Measurements from ENCODE around the gene SFXN5. TPM values are rescaled to one million over a fixed set of nuclear protein-coding genes. Genes with fewer than 3 reads are reported as not detected.
A peak's percentile ranks its signal among the peaks of the same experiment; 100 is the strongest.

SFXN5 gene
- total RNA-seq, 6 experiments from 2014 or later = 33.1 to 73.4 (median 56.6) TPM

DNA sequence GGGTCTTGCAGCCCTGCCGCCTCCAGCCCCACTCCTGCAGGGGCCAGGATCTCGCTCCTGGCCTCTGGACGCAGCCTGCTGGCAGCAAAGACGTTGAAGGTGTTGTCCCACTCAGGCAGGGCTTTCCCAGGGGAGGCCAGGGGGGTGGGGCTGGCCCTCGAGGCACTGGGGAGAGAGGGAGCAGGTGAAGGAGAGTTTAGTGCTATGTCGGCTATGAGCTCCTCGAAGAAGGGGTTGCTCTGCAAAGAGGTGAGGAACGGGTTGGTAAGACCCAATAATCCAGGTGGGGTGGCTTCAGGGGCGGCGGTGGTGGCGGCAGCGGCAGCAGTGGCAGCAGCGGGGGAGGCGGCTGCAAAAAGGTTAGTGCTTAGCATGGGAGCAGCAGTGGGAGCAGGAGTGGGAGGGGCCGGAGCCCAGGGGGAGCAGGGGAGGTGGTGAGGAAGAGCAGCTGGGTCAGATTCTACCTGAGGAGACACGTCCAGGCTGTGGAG is 9.7 kb upstream of the SFXN5 start:
- no peaks in the 10 kb centered on the region for H3K36me3 ChIP-seq
- H3K4me3 ChIP-seq = no peak overlapping the region
- ATAC-seq (no peak), DNase-seq (peak in 1 of 3 donors; percentile 12)
- peaks cover 0 to 7% (median 1%) of the 10 kb centered on the region in 4 donors for H3K4me1 ChIP-seq
- TF ChIP-seq, protein P1, sequence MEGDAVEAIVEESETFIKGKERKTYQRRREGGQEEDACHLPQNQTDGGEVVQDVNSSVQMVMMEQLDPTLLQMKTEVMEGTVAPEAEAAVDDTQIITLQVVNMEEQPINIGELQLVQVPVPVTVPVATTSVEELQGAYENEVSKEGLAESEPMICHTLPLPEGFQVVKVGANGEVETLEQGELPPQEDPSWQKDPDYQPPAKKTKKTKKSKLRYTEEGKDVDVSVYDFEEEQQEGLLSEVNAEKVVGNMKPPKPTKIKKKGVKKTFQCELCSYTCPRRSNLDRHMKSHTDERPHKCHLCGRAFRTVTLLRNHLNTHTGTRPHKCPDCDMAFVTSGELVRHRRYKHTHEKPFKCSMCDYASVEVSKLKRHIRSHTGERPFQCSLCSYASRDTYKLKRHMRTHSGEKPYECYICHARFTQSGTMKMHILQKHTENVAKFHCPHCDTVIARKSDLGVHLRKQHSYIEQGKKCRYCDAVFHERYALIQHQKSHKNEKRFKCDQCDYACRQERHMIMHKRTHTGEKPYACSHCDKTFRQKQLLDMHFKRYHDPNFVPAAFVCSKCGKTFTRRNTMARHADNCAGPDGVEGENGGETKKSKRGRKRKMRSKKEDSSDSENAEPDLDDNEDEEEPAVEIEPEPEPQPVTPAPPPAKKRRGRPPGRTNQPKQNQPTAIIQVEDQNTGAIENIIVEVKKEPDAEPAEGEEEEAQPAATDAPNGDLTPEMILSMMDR (IDR thresholded peaks at IDR 0.05) = no peak
- no peak for TF ChIP-seq POLR2A (IDR thresholded peaks at IDR 0.05)
- intact Hi-C loops (cut with DNase I) = loop anchor here in 1 of 2 donors (10.0 kb wide), 1 partner anchor 186 kb away; no protein-coding TSS in a partner anchor
- no peaks in the 10 kb centered on the region for H3K27me3 ChIP-seq
- no peaks in the 10 kb centered on the region for H3K9me3 ChIP-seq
- WGBS (ENCODE audit: insufficient coverage, low coverage, low lambda C conversion rate, missing lambda C conversion rate) = 89% methylated on average over 13 of the region's 16 CpGs
- H3K27ac ChIP-seq = no peak overlapping the region

DNA sequence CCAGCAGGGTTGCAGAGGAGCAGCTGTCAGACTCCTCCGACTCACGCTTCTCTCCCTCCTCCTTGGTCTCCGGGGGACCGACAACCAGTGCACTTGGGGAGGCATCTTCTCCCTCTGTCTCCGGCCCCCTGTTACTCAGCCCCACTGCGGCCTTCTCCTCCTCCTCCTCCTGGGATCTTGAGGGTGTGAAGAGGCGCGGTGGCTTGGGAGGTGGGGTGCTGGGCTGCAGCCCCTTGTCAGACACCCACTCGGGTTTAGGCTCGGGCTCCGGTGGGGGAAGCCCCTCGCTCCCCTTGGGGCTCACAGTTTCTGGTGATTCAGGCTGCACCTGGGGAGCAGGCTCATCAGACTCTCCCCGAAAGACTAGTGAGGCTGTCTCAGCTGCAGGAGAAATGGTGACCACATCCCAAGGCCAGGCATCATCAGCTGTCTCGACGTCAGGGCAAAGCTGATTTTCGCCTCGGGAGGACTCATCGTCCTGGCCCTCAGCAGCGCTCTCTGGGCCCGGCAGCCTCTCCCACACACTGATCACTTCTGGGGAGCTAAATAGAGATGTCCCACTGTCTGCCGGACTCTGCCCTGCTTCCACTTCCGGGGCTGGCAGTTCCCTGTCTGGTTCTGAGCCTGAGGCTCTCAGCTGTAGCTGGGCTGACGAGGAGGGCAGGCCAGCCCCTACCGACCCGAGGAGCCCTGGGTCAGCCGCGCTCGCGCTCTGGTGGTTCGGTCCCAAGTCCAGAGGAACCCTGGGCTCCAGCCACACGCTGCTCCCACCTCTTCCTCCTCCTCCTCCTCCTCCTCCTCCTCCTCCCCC is 9.0 kb upstream of the SFXN5 start:
- 57% methylated on average over 11 of the region's 31 CpGs for WGBS (ENCODE audit: insufficient coverage, low coverage, low lambda C conversion rate, missing lambda C conversion rate)
- no peak overlapping the region for H3K4me3 ChIP-seq
- H3K9me3 ChIP-seq = no peaks in the 10 kb centered on the region
- DNase-seq (peak in 1 of 3 donors; percentile 17), ATAC-seq (no peak)
- TF ChIP-seq POLR2A (IDR thresholded peaks at IDR 0.05) = no peak
- TF ChIP-seq, protein P1 (IDR thresholded peaks at IDR 0.05) = no peak
- H3K27ac ChIP-seq = no peak overlapping the region
- no peaks in the 10 kb centered on the region for H3K27me3 ChIP-seq
- intact Hi-C loops (cut with DNase I) = loop anchor here in 1 of 2 donors (10.0 kb wide), 1 partner anchor 186 kb away; no protein-coding TSS in a partner anchor
- H3K4me1 ChIP-seq = peaks cover 0 to 7% (median 1%) of the 10 kb centered on the region in 4 donors
- H3K36me3 ChIP-seq = no peaks in the 10 kb centered on the region

DNA sequence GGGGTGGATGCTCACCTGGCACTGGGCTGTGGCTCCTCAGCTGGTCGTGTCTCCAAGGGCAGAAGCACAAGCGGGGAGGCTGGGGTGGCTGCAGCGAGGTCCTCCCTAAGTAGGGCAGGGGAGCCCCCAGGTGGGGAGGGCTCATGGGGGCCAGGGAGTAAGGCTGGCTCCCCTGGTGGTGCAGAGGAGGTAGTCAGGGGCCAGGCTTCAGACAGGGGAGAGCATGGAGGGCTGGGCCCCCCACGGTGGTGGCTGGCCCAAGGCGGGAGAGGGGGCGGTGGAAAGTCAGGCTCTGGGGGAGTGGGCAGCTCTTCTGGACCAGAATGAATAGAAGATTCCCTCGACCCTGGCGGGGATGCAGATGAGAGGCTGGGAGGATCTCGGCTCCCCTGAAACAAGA is 8.1 kb upstream of the SFXN5 start:
- Histone ChIP-seq H3K27me3 (no peaks in the 10 kb centered on the region), H3K9me3 (no peaks in the 10 kb centered on the region), H3K27ac (no peak overlapping the region), H3K36me3 (no peaks in the 10 kb centered on the region), H3K4me3 (no peak overlapping the region), H3K4me1 (peaks cover 0 to 7% (median 1%) of the 10 kb centered on the region in 4 donors)
- 100% methylated on average over 2 of the region's 9 CpGs for WGBS (ENCODE audit: insufficient coverage, low coverage, low lambda C conversion rate, missing lambda C conversion rate)
- intact Hi-C loops (cut with DNase I) = loop anchor here (10.0 kb wide), 2 partner anchors 85 to 185 kb away; no protein-coding TSS in a partner anchor
- ATAC-seq (no peak), DNase-seq (no peak)
- TF ChIP-seq, protein P1 (IDR thresholded peaks at IDR 0.05) = no peak
- no peak for TF ChIP-seq POLR2A (IDR thresholded peaks at IDR 0.05)

DNA sequence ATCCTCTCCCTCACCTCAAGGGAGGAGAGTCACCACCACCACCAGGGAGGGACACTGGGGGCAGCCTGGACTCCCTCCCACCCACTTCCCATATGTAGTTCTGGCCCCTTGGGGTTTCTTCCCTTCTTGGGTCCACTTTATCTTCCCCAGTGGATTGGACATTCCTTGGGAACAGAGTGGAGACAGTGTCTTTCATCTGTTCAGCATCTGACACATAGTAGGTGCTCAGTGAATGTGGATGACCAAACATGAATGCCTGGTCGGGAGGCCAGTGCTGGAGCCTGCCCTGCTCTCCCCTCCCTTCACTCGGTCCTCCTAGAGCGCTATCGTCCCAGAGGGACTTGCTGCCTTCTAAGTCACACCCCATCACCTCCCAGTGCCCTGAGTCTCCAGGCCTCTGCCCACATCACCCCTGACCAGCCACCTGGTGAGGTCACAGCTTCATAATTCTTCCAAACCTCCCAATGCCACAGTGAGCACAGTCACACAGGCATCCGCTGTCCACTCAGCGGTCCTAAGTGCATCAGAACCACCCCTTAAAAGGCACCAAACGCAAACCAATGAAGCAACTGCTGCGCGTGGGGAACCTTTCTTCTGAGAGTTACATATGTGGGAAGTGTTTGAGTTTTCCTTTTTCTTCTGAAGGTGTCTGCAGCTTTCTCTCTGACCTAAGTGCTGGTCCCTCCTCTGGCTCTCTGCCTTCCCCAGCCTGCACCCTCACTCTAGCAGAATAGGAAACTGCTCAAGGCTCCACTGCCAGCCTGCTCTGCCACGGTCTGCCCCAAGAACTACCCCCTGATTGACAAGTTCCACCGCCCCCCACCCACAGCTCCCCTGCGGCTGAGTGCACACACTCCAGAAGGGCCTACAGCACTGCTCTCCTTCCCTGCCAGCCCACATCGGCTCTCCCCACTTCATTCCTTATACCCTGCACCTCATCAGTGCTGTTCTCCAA is 7.2 kb upstream of the SFXN5 start:
- no peaks in the 10 kb centered on the region for H3K4me1 ChIP-seq
- no peak overlapping the region for H3K4me3 ChIP-seq
- ATAC-seq (no peak), DNase-seq (peak in 1 of 3 donors; percentile 8)
- H3K27ac ChIP-seq = no peak overlapping the region
- no peaks in the 10 kb centered on the region for H3K27me3 ChIP-seq
- H3K36me3 ChIP-seq = no peaks in the 10 kb centered on the region
- no peak for TF ChIP-seq POLR2A (IDR thresholded peaks at IDR 0.05)
- TF ChIP-seq, protein P1 (IDR thresholded peaks at IDR 0.05) = no peak
- H3K9me3 ChIP-seq = no peaks in the 10 kb centered on the region
- intact Hi-C loops (cut with DNase I) = loop anchor here (10.0 kb wide), 1 partner anchor 84 kb away; no protein-coding TSS in a partner anchor
- 79% methylated on average over 4 of the region's 13 CpGs for WGBS (ENCODE audit: insufficient coverage, low coverage, low lambda C conversion rate, missing lambda C conversion rate)

All from right lobe of liver (tissue), 6 donors.